GM12878 (cell line): ENCODE measurements around the gene ABCG1. TPM values are rescaled to one million over a fixed set of nuclear protein-coding genes. Genes with fewer than 3 reads are reported as not detected.

Experiments used
- ATAC-seq: fragments of 200-7000 bp; cut with Tn5 transposase; 3 replicates; pipeline ENCODE4 v1.9.1; 2020; ENCODE audit warnings: mild to moderate bottlenecking, moderate library complexity
- BruUV-seq: library from RNA; stranded (reverse); fragments of 400-500 nt; replicated peaks from 2 replicates; lab custom pipeline; 2021; lab: Mats Ljungman, UMichigan
- CTCF ChIA-PET: fragments of 300-600 bp; sonication (Branson Sonifier 250); formaldehyde crosslinking; extraction: SDS; loops from one replicate; lab custom pipeline; 2021; ENCODE audit warnings: inconsistent platforms; lab: Yijun Ruan, JAX
- POLR2A ChIA-PET: fragments of 350-600 bp; formaldehyde crosslinking; extraction: SDS; loops from one replicate; lab custom pipeline; 2021; ENCODE audit warnings: inconsistent platforms; lab: Charles Lee
- RAD21 ChIA-PET: fragments of 300-600 bp; sonication (Branson Sonifier 250); formaldehyde crosslinking; loops from one replicate; lab custom pipeline; 2023; ENCODE audit warnings: antibody characterized with exemption; ENCODE audit not compliant: unreplicated experiment; lab: Charles Lee
- SMC1A ChIA-PET: fragments of 300-600 bp; sonication (Branson Sonifier 250); formaldehyde crosslinking; loops from one replicate; lab custom pipeline; 2023; ENCODE audit not compliant: unreplicated experiment, uncharacterized antibody; lab: Charles Lee
- DNase-seq: peaks from one replicate; pipeline ENCODE4 v3.0.0-alpha.2; 2011; ENCODE audit warnings: low read depth, low spot score
- FAIRE-seq: peaks from 3 replicates; lab custom pipeline; 2011; peaks lifted over from hg19 to GRCh38; lab: Jason Lieb, UNC
- H2AFZ ChIP-seq: 2 replicates; pipeline ENCODE4 v1.6.0; 2011; ENCODE audit warnings: low read depth, low read length, control low read depth; ENCODE audit not compliant: control insufficient read depth
- H3K27ac ChIP-seq: 2 replicates; pipeline ENCODE4 v1.5.1; 2011; ENCODE audit warnings: control low read depth; ENCODE audit not compliant: control insufficient read depth, insufficient read depth
- H3K27me3 ChIP-seq, 2 experiments: replicated peaks in 1 of 2; 2 replicates each; pipeline versions ENCODE4 v1.6.0 to v1.6.1; 2011; ENCODE audit warnings: low read length in 1 of 2; ENCODE audit not compliant: control insufficient read depth in 2 of 2, insufficient read depth in 2 of 2
- H3K36me3 ChIP-seq, 2 experiments: 2 replicates each; pipeline ENCODE4 v1.5.1; 2011; ENCODE audit warnings: low read length in 1 of 2; ENCODE audit not compliant: control insufficient read depth in 2 of 2, insufficient read depth in 2 of 2
- H3K4me1 ChIP-seq: 2 replicates; pipeline ENCODE4 v1.6.1; 2011; ENCODE audit warnings: mild to moderate bottlenecking, low read length, moderate library complexity, mixed read lengths; ENCODE audit not compliant: control insufficient read depth, insufficient read depth
- H3K4me2 ChIP-seq: 2 replicates; pipeline ENCODE4 v1.6.0; 2011; ENCODE audit warnings: control low read depth; ENCODE audit not compliant: control insufficient read depth, insufficient read depth
- H3K4me3 ChIP-seq: fragments of 200-600 bp; sonication (generic); 2 replicates; pipeline ENCODE4 v1.5.1; 2016
- H3K79me2 ChIP-seq: 2 replicates; pipeline ENCODE4 v1.6.0; 2011; ENCODE audit warnings: low read length; ENCODE audit not compliant: control insufficient read depth, insufficient read depth
- H3K9ac ChIP-seq: 2 replicates; pipeline ENCODE4 v1.8.0; 2011; ENCODE audit warnings: low read length, control low read depth, mixed read lengths; ENCODE audit not compliant: control insufficient read depth, insufficient read depth
- H3K9me3 ChIP-seq: replicated peaks from 3 replicates; pipeline ENCODE4 v1.5.1; 2011; ENCODE audit warnings: mild to moderate bottlenecking, low read length; ENCODE audit not compliant: control insufficient read depth, insufficient read depth
- H4K20me1 ChIP-seq: 2 replicates; pipeline ENCODE4 v1.6.0; 2011; ENCODE audit not compliant: control insufficient read depth, insufficient read depth
- FOXK2 ChIP-seq: fragments of 450-650 bp; IDR thresholded peaks from 2 replicates; pipeline ENCODE4 v1.6.1; 2017; ENCODE audit warnings: mild to moderate bottlenecking, moderate library complexity
- NRF1 ChIP-seq: conservative IDR thresholded peaks from 2 replicates; pipeline ENCODE4 v1.6.1; 2011; ENCODE audit warnings: mild to moderate bottlenecking, low read depth, low read length, improper control_type of control experiment
- RCOR1 ChIP-seq: conservative IDR thresholded peaks from 2 replicates; pipeline ENCODE4 v1.6.1; 2012; ENCODE audit warnings: low read depth, low read length, improper control_type of control experiment
- RFX5 ChIP-seq: IDR thresholded peaks from 2 replicates; pipeline ENCODE4 v1.6.1; 2011; ENCODE audit warnings: low read depth, low read length, improper control_type of control experiment
- RUNX3 ChIP-seq: IDR thresholded peaks from 2 replicates; pipeline ENCODE4 v1.6.1; 2012; ENCODE audit warnings: low read length, inconsistent platforms
- SUPT20H ChIP-seq: IDR thresholded peaks from 2 replicates; pipeline ENCODE4 v1.6.1; 2011; ENCODE audit warnings: low read depth, mild to moderate bottlenecking, low read length, moderate library complexity, borderline replicate concordance; ENCODE audit not compliant: control insufficient read depth
- TAF1 ChIP-seq: IDR thresholded peaks from 2 replicates; pipeline ENCODE4 v1.6.1; 2011; ENCODE audit warnings: mild to moderate bottlenecking, low read depth, low read length, borderline replicate concordance
- TCF12 ChIP-seq: IDR thresholded peaks from 2 replicates; pipeline ENCODE4 v1.6.1; 2011; ENCODE audit warnings: low read depth, mild to moderate bottlenecking, low read length
- WGBS: methylation state at CpG from one replicate; pipeline ENCODE4 v1.1.6; 2016; ENCODE audit warnings: low lambda C conversion rate; ENCODE audit not compliant: insufficient replicate concordance, insufficient coverage; ENCODE audit errors: missing lambda C conversion rate; 5-methylcytosine and 5-hydroxymethylcytosine counted together
- in situ Hi-C: fragments of 300-500 bp; cut with MboI; formaldehyde crosslinking; loops from 9 replicates; pipeline ENCODE4 v1.14.3; 2018; ENCODE audit warnings: mixed read lengths
- intact Hi-C: fragments of 100-400 bp; cut with micrococcal nuclease; formaldehyde crosslinking; loops from one replicate; pipeline ENCODE4 v1.14.2; 2022; ENCODE audit not compliant: unreplicated experiment
- polyA plus RNA-seq, 11 experiments: library from polyadenylated mRNA; depleted of rRNA in 4 of 11; unstranded in 6 of 11; stranded (reverse) in 5 of 11; fragments of >200 nt; fragmentation: Nextera tagmentation in 4 of 11; fragmentation: Illumina TruSeq in 1 of 11; extraction: Ambion mirVana in 4 of 11; extraction: Trizol in 1 of 11; gene quantifications; 1 replicate in 1 of 11; 2 replicates in 10 of 11; pipeline versions ENCODE4 v1.2.1 to v1.2.3, GENCODE V29; 2011 to 2016; ENCODE audit warnings: inconsistent platforms in 2 of 11, missing spikeins in 2 of 11, low read depth in 1 of 11
- total RNA-seq, 4 experiments: library from RNA; depleted of rRNA in 3 of 4; stranded (reverse); fragments of >200 nt in 3 of 4; fragmentation: Illumina TruSeq in 1 of 4; extraction: Trizol in 1 of 4; gene quantifications; 2 replicates each; pipeline versions ENCODE4 v1.2.1 to v1.2.3, GENCODE V29; 2013 to 2021
- TF ChIP-seq, protein P1 (sequence below): fragments of 150-350 bp; IDR thresholded peaks from 2 replicates; pipeline ENCODE4 v1.6.1; 2014; ENCODE audit warnings: mild to moderate bottlenecking, low read depth, low read length
- TF ChIP-seq, protein P2 (sequence below): fragments of 450-650 bp; IDR thresholded peaks from 2 replicates; pipeline ENCODE4 v1.6.1; 2017; ENCODE audit warnings: mild to moderate bottlenecking, moderate library complexity

Gene ABCG1
- total and polyA plus RNA-seq, 10 of the 15 experiments (the other 5 are each of a cell fraction or from before 2014, with no cell fraction given) = 0.59 to 19.3 (median 5.7) TPM

DNA sequence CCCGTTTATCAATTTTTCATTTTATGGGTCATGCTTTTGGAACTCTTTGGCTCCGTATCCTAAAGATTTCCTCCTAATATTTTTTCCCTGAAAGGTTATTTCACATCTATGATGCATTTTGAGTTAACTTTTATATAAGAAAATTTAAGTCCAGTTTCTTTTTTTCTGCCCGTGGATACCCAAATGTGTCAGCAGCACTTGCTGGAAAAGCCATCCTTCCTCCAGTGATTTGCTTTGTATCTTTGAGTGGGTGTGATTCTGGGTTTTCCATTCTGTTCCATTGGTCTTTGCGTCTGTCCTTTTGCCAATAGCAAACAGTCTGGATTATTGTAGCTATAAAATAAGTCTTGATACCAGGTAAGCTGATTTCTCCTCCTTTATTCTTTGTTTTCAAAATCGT lies 15.6 kb upstream of the ABCG1 start:
- no peaks in the 10 kb centered on the region for H3K27me3 ChIP-seq
- BruUV-seq = no TSS peak
- CTCF ChIA-PET = no interaction called here
- no peaks in the 10 kb centered on the region for H4K20me1 ChIP-seq
- H2AFZ ChIP-seq = no peak overlapping the region
- SMC1A ChIA-PET = interaction anchor here (1.2 to 1.7 kb wide), 3 partner anchors 11 to 55 kb away, joined by 3 read pairs; no protein-coding TSS in a partner anchor
- POLR2A ChIA-PET = no interaction called here
- intact Hi-C loops = no loop called here
- FAIRE-seq (peak; percentile 41), DNase-seq (no peak), ATAC-seq (no peak)
- H3K9ac ChIP-seq = no peak overlapping the region
- no peak overlapping the region for H3K4me2 ChIP-seq
- TF ChIP-seq RUNX3 (no peak), TAF1 (no peak), RCOR1 (no peak), NRF1 (no peak), RFX5 (no peak)
- TF ChIP-seq, protein P1, sequence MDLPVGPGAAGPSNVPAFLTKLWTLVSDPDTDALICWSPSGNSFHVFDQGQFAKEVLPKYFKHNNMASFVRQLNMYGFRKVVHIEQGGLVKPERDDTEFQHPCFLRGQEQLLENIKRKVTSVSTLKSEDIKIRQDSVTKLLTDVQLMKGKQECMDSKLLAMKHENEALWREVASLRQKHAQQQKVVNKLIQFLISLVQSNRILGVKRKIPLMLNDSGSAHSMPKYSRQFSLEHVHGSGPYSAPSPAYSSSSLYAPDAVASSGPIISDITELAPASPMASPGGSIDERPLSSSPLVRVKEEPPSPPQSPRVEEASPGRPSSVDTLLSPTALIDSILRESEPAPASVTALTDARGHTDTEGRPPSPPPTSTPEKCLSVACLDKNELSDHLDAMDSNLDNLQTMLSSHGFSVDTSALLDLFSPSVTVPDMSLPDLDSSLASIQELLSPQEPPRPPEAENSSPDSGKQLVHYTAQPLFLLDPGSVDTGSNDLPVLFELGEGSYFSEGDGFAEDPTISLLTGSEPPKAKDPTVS = no peak
- no peaks in the 10 kb centered on the region for H3K36me3 ChIP-seq
- no peaks in the 10 kb centered on the region; the same call in 2 of the 3 replicates for H3K9me3 ChIP-seq
- H3K4me1 ChIP-seq = peaks cover 4% of the 10 kb centered on the region; the same call in 1 of the 2 replicates
- no peak overlapping the region for H3K4me3 ChIP-seq
- WGBS = 25% methylated on average over 5 of the region's 5 CpGs
- RAD21 ChIA-PET = interaction anchor here (0.5 kb wide), 1 partner anchor 8 kb away, joined by 3 read pairs; no protein-coding TSS in a partner anchor
- H3K79me2 ChIP-seq = no peaks in the 10 kb centered on the region
- no peak overlapping the region for H3K27ac ChIP-seq
- in situ Hi-C loops = loop anchor here (25.0 kb wide), 1 partner anchor 1484 kb away; no protein-coding TSS in a partner anchor

DNA sequence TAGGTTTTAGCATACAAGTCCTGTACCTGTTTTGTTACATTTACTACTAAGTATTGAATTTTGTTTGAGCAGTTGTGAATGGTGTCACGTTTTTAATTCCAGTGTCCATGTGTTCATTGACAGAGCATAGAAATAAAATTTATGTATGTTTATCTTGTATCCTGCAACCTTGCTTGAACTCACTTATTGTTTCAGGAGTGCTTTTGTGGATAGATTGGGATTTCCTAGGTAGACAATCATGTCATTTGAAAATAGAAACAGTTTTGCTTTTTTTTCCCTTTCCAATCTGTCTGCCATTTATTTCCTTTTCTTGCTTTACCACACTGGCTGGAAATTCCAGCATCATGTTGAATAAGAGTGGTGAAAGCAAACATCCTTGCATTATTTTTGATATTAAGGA lies 15.0 kb upstream of the ABCG1 start:
- ChIA-PET POLR2A (no interaction called here), CTCF (no interaction called here), SMC1A (no interaction called here), RAD21 (no interaction called here)
- Histone ChIP-seq H3K4me1 (peaks cover 4% of the 10 kb centered on the region; the same call in 1 of the 2 replicates), H4K20me1 (no peaks in the 10 kb centered on the region), H3K36me3 (no peaks in the 10 kb centered on the region), H3K4me2 (no peak overlapping the region), H3K27ac (no peak overlapping the region), H2AFZ (no peak overlapping the region), H3K9me3 (no peaks in the 10 kb centered on the region; the same call in 2 of the 3 replicates), H3K4me3 (no peak overlapping the region), H3K9ac (no peak overlapping the region), H3K79me2 (no peaks in the 10 kb centered on the region), H3K27me3 (no peaks in the 10 kb centered on the region)
- ATAC-seq = no peak
- 0% methylated on average over 1 of the region's 1 CpG for WGBS
- no peak for DNase-seq
- no peak for FAIRE-seq
- in situ Hi-C loops (loop anchor here (25.0 kb wide), 1 partner anchor 1483 kb away; no protein-coding TSS in a partner anchor), intact Hi-C loops (no loop called here)
- no TSS peak for BruUV-seq
- TF ChIP-seq, protein P2, sequence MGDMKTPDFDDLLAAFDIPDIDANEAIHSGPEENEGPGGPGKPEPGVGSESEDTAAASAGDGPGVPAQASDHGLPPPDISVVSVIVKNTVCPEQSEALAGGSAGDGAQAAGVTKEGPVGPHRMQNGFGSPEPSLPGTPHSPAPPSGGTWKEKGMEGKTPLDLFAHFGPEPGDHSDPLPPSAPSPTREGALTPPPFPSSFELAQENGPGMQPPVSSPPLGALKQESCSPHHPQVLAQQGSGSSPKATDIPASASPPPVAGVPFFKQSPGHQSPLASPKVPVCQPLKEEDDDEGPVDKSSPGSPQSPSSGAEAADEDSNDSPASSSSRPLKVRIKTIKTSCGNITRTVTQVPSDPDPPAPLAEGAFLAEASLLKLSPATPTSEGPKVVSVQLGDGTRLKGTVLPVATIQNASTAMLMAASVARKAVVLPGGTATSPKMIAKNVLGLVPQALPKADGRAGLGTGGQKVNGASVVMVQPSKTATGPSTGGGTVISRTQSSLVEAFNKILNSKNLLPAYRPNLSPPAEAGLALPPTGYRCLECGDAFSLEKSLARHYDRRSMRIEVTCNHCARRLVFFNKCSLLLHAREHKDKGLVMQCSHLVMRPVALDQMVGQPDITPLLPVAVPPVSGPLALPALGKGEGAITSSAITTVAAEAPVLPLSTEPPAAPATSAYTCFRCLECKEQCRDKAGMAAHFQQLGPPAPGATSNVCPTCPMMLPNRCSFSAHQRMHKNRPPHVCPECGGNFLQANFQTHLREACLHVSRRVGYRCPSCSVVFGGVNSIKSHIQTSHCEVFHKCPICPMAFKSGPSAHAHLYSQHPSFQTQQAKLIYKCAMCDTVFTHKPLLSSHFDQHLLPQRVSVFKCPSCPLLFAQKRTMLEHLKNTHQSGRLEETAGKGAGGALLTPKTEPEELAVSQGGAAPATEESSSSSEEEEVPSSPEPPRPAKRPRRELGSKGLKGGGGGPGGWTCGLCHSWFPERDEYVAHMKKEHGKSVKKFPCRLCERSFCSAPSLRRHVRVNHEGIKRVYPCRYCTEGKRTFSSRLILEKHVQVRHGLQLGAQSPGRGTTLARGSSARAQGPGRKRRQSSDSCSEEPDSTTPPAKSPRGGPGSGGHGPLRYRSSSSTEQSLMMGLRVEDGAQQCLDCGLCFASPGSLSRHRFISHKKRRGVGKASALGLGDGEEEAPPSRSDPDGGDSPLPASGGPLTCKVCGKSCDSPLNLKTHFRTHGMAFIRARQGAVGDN = no peak
- no peak for TF ChIP-seq TCF12
- TF ChIP-seq SUPT20H = no peak
- TF ChIP-seq FOXK2 = no peak
